ENCODE data around the gene ITGA7. TPM values are rescaled to one million over a fixed set of nuclear protein-coding genes. Genes with fewer than 3 reads are reported as not detected.

The ITGA7 gene
- total RNA-seq, 1 donor from 2014 or later, result 23.6 TPM

GRCh38 chr12:55727643-55728185 lies 20.0 kb upstream of the ITGA7 start:
- Histone ChIP-seq H3K9me3 (no peaks in the 10 kb centered on the region), H3K4me1 (peaks cover 46% of the 10 kb centered on the region), H3K27ac (peak overlapping the region; percentile 100), H3K36me3 (peaks cover 0 to 24% of the 10 kb centered on the region in 2 donors), H3K4me3 (peak overlapping the region; percentile 67 to 81), H3K27me3 (no peaks in the 10 kb centered on the region)
- DNase-seq (ENCODE audit: extremely low spot score in 2 of 2), result no peak
- intact Hi-C loops (cut with DNase I), result loop anchor here (5.0 kb wide), 1 partner anchor 205 kb away; the partner anchor contains the start of gene DGKA
- TF ChIP-seq POLR2AphosphoS5 (IDR thresholded peaks at IDR 0.05; ENCODE audit: insufficient read depth in 1 of 2, low read depth in 1 of 2) (no peak), POLR2A (IDR thresholded peaks at IDR 0.05) (no peak), CTCF (IDR thresholded peaks at IDR 0.05) (no peak)

- intact Hi-C loops (cut with DNase I), result loop anchor here (5.0 kb wide), 1 partner anchor 205 kb away; the partner anchor contains the start of gene DGKA
- TF ChIP-seq CTCF (IDR thresholded peaks at IDR 0.05) (no peak), POLR2AphosphoS5 (IDR thresholded peaks at IDR 0.05; ENCODE audit: insufficient read depth in 1 of 2, low read depth in 1 of 2) (no peak), POLR2A (IDR thresholded peaks at IDR 0.05) (no peak)
- Histone ChIP-seq H3K4me3 (peak overlapping the region; percentile 67 to 81), H3K36me3 (peaks cover 0 to 24% of the 10 kb centered on the region in 2 donors), H3K27ac (peak overlapping the region; percentile 100), H3K27me3 (no peaks in the 10 kb centered on the region), H3K4me1 (peaks cover 46% of the 10 kb centered on the region), H3K9me3 (no peaks in the 10 kb centered on the region)
- no peak for DNase-seq (ENCODE audit: extremely low spot score in 2 of 2)
Measured at GRCh38 chr12:55726971-55727370, 19.3 kb upstream of the ITGA7 start.

GRCh38 chr12:55725556-55725955 lies 17.9 kb upstream of the ITGA7 start:
- H3K27me3 ChIP-seq, result no peaks in the 10 kb centered on the region
- DNase-seq (ENCODE audit: extremely low spot score in 2 of 2), result no peak
- no peak overlapping the region for H3K4me3 ChIP-seq
- peaks cover 0 to 24% of the 10 kb centered on the region in 2 donors for H3K36me3 ChIP-seq
- no peak overlapping the region for H3K27ac ChIP-seq
- TF ChIP-seq POLR2A (IDR thresholded peaks at IDR 0.05) (no peak), POLR2AphosphoS5 (IDR thresholded peaks at IDR 0.05; ENCODE audit: insufficient read depth in 1 of 2, low read depth in 1 of 2) (no peak), CTCF (IDR thresholded peaks at IDR 0.05) (no peak)
- H3K4me1 ChIP-seq, result peaks cover 51% of the 10 kb centered on the region
- intact Hi-C loops (cut with DNase I), result loop anchor here (5.0 kb wide), 1 partner anchor 207 kb away; the partner anchor contains the start of gene DGKA
- no peaks in the 10 kb centered on the region for H3K9me3 ChIP-seq

GRCh38 chr12:55724940-55725309 lies 17.2 kb upstream of the ITGA7 start:
- H3K27ac ChIP-seq, result no peak overlapping the region
- peaks cover 0 to 24% of the 10 kb centered on the region in 2 donors for H3K36me3 ChIP-seq
- intact Hi-C loops (cut with DNase I), result loop anchor here (5.0 kb wide), 1 partner anchor 207 kb away; the partner anchor contains the start of gene DGKA
- H3K27me3 ChIP-seq, result no peaks in the 10 kb centered on the region
- peak in 1 of 2 donors; percentile 74 for DNase-seq (ENCODE audit: extremely low spot score in 2 of 2)
- no peaks in the 10 kb centered on the region for H3K9me3 ChIP-seq
- TF ChIP-seq POLR2AphosphoS5 (IDR thresholded peaks at IDR 0.05; ENCODE audit: insufficient read depth in 1 of 2, low read depth in 1 of 2) (no peak), CTCF (IDR thresholded peaks at IDR 0.05) (no peak), POLR2A (IDR thresholded peaks at IDR 0.05) (no peak)
- no peak overlapping the region for H3K4me3 ChIP-seq
- peaks cover 51% of the 10 kb centered on the region for H3K4me1 ChIP-seq

- no peak overlapping the region for H3K4me3 ChIP-seq
- no peak for DNase-seq (ENCODE audit: extremely low spot score in 2 of 2)
- no peaks in the 10 kb centered on the region for H3K9me3 ChIP-seq
- H3K27ac ChIP-seq, result peak overlapping the region; percentile 20
- TF ChIP-seq POLR2A (IDR thresholded peaks at IDR 0.05) (no peak), CTCF (IDR thresholded peaks at IDR 0.05) (peak in 1 of 3 experiments; percentile 30)
- H3K4me1 ChIP-seq, result peaks cover 54% of the 10 kb centered on the region
- H3K27me3 ChIP-seq, result no peaks in the 10 kb centered on the region
- intact Hi-C loops (cut with DNase I), result no loop called here
- H3K36me3 ChIP-seq, result peaks cover 0 to 24% of the 10 kb centered on the region in 2 donors
Measured at GRCh38 chr12:55724226-55724939, 16.7 kb upstream of the ITGA7 start.
